NCI-H82 (cell line): Measurements from ENCODE around the gene LRRC8B.

ENCODE experiments used
- DNase-seq: peaks from one replicate; lab custom pipeline; 2025; lab: John Stamatoyannopoulos, UW

Gene LRRC8B

GRCh38 chr1:89633800-89634625 is 109.4 kb downstream of the LRRC8B start:
- peak; percentile 40 for DNase-seq

DNA sequence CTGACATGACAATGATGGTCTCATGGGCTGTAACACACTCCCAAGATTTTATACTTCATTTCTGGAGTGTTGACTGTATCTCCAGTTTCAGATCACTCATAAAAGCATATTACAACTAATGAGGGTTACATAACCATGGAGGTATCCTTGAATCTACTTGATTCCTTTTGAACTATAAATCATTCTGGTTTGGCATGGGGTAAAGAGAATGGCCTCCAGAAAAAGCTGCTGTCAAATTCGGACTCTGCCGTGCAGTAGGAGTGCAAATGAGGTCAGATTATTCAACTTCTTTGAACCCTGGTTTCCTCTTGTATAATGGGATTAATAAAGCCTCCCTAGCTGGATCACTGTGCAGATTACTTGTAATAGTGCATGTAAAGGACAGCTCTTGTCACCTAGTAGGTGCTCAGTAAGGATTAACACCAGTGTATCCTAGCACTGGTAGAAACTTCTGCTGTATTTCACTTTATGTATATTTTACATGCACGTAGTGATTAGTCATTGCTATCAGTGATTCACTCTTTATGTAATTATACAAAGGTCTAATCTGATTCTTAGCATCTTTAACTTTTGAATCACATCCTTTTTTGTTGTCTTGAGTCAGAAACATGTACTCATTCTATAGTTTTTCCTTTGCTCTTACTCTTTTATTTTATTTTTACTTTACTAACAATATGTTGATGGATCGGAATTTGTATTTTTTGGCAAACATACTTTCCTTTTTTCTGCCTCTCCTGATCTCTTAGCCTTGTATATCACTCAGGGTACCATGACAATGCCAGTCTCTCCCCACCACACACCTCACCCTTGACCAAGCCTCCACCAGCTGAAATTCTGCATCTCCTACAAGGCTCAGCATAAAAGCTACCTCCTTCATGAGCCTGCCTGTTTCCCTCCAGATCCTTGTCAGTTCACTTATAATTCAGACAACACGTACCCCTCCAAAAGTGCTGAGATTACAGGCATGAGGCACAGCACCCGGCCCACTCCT is 111.5 kb downstream of the LRRC8B start:
- DNase-seq, result peak; percentile 78

DNA sequence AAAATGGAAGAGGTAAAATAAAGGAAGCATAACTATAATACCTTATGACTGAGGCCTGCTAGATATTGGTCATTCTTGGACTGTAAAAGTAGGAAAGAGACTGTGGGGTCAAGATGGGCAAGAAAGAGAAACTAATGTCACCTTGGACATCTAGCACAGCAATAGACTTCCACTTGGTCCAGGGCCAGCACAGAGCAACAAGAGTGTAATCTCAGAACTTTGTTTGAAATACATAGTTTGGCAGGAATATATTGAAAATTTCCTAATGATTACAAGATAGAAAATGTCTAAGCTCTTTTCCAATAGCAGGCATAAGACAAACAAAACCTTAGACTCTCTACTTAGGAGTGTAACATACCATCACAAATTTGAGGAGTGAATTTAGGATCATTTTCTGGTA is 112.9 kb downstream of the LRRC8B start:
- DNase-seq, result no peak

DNA sequence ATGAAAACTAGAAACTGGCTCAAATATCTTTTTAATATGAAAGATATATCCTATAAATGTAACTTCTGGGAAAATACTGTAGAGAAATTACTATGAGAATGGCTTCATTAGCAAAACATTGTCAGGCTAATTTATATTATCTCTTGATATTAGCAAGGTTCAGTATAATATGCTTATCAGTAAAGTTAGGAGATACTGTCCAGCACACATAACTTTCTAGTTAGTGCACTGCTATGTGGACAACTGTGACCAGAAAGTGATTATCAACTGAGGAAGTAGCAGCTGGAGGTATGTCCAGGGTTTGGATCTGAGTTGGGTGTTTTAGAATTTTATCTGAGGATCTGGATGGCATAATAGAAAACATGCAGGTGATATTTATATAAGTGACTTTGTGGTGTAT is 115.8 kb downstream of the LRRC8B start:
- DNase-seq, result no peak

DNA sequence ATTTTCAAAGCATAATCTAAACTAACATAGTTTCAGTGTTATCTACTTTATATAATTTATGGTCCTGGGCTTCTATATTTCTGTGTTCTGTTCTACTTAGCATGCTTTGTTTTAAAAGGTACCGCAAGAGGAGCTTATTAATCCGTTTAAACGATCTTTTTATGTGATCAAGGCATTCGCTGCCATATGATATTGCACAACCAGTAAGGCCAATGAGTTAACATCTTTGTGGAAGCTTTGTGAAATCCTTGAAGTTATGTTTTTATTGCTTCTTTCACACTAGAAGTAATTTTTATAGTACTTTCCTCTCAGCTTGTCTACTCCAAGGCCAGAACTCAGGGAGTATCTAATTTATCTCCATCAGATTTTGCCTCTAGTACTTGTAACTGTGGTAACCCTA is 117.2 kb downstream of the LRRC8B start:
- peak; percentile 31 for DNase-seq

DNA sequence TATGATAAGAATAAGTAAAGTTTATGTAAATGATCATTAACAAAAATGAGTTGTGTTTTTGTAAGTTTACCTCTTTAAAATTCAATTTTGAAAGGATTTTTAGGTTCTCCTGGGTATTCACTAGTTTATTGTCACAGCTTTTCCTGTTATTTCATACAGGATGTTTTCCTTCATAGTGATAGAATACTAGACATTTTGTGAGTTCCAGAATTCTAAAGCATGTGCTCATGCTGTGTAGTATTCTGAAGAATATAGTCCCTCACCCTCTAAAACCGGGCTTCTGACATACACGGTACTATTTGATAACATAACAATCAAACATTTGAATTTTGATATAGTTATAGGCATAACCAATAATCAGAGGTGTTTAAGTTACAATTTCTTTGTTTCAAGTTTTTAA is 118.9 kb downstream of the LRRC8B start:
- DNase-seq, result no peak

GRCh38 chr1:89644119-89644814 is 119.6 kb downstream of the LRRC8B start:
- DNase-seq, result no peak

GRCh38 chr1:89646259-89646658 is 121.6 kb downstream of the LRRC8B start:
- no peak for DNase-seq
